ENCODE data around the gene SGCA. TPM values are rescaled to one million over a fixed set of nuclear protein-coding genes. Genes with fewer than 3 reads are reported as not detected.
A peak's percentile ranks its signal among the peaks of the same experiment; 100 is the strongest.

Gene SGCA
- total RNA-seq, 1 donor from 2014 or later, result 137 TPM

- Histone ChIP-seq H3K4me1 (peaks cover 39% of the 10 kb centered on the region), H3K27ac (replicated peaks) (peak overlapping the region; percentile 76)
These were observed 4.5 kb upstream of the SGCA start for GRCh38 chr17:50161023-50161910.

DNA sequence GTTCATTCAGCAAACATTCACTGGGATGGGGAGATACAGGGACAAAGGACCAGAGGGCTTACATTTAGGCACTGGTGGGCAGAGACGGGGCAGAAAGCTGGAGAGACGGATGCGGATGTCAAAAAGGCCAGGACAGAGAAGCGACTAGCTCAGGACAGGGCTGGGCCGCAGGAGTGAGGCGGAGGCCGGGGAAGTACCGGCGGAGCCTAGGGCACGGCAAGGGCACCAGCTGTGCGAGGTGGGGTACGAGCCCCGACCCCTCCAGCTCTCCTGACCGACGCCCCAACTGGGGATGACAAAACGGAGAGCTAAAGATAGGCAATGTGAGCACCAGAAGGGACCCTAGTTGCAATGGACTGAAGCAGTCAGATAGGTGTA lies 3.9 kb upstream of the SGCA start:
- peak overlapping the region; percentile 76 for H3K27ac ChIP-seq (replicated peaks)
- peaks cover 39% of the 10 kb centered on the region for H3K4me1 ChIP-seq
- no peak for DNase-seq
- no peaks in the 10 kb centered on the region for H3K36me3 ChIP-seq
- peak overlapping the region; percentile 75 for H3K4me3 ChIP-seq
- intact Hi-C loops (cut with micrococcal nuclease), result loop anchor here (10.0 kb wide), 1 partner anchor 67 kb away; the partner anchor contains the start of gene PDK2
- no peaks in the 10 kb centered on the region for H3K9me3 ChIP-seq (replicated peaks)
- TF ChIP-seq, protein P1, sequence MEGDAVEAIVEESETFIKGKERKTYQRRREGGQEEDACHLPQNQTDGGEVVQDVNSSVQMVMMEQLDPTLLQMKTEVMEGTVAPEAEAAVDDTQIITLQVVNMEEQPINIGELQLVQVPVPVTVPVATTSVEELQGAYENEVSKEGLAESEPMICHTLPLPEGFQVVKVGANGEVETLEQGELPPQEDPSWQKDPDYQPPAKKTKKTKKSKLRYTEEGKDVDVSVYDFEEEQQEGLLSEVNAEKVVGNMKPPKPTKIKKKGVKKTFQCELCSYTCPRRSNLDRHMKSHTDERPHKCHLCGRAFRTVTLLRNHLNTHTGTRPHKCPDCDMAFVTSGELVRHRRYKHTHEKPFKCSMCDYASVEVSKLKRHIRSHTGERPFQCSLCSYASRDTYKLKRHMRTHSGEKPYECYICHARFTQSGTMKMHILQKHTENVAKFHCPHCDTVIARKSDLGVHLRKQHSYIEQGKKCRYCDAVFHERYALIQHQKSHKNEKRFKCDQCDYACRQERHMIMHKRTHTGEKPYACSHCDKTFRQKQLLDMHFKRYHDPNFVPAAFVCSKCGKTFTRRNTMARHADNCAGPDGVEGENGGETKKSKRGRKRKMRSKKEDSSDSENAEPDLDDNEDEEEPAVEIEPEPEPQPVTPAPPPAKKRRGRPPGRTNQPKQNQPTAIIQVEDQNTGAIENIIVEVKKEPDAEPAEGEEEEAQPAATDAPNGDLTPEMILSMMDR (IDR thresholded peaks at IDR 0.05; ENCODE audit: borderline replicate concordance), result no peak
- no peaks in the 10 kb centered on the region for H3K27me3 ChIP-seq (ENCODE audit: low read depth)

More at GRCh38 chr17:50161023-50161910, 4.5 kb upstream of the SGCA start:
- TF ChIP-seq, protein P1 (IDR thresholded peaks at IDR 0.05; ENCODE audit: borderline replicate concordance), result peak; percentile 95
- H3K36me3 ChIP-seq, result no peaks in the 10 kb centered on the region
- DNase-seq, result peak; percentile 92
- intact Hi-C loops (cut with micrococcal nuclease), result loop anchor here (10.0 kb wide), 1 partner anchor 66 kb away; the partner anchor contains the start of gene PDK2
- H3K4me3 ChIP-seq, result peak overlapping the region; percentile 75
- no peaks in the 10 kb centered on the region for H3K27me3 ChIP-seq (ENCODE audit: low read depth)
- H3K9me3 ChIP-seq (replicated peaks), result no peaks in the 10 kb centered on the region

- Histone ChIP-seq H3K9me3 (replicated peaks) (no peaks in the 10 kb centered on the region), H3K36me3 (no peaks in the 10 kb centered on the region), H3K27me3 (ENCODE audit: low read depth) (no peaks in the 10 kb centered on the region), H3K27ac (replicated peaks) (no peak overlapping the region), H3K4me3 (no peak overlapping the region), H3K4me1 (peaks cover 47% of the 10 kb centered on the region)
- TF ChIP-seq, protein P1 (IDR thresholded peaks at IDR 0.05; ENCODE audit: borderline replicate concordance), result no peak
- no peak for DNase-seq
- intact Hi-C loops (cut with micrococcal nuclease), result loop anchor here (10.0 kb wide), 1 partner anchor 68 kb away; the partner anchor contains the start of gene PDK2
These were observed 3.1 kb upstream of the SGCA start for GRCh38 chr17:50162466-50163254.

DNA sequence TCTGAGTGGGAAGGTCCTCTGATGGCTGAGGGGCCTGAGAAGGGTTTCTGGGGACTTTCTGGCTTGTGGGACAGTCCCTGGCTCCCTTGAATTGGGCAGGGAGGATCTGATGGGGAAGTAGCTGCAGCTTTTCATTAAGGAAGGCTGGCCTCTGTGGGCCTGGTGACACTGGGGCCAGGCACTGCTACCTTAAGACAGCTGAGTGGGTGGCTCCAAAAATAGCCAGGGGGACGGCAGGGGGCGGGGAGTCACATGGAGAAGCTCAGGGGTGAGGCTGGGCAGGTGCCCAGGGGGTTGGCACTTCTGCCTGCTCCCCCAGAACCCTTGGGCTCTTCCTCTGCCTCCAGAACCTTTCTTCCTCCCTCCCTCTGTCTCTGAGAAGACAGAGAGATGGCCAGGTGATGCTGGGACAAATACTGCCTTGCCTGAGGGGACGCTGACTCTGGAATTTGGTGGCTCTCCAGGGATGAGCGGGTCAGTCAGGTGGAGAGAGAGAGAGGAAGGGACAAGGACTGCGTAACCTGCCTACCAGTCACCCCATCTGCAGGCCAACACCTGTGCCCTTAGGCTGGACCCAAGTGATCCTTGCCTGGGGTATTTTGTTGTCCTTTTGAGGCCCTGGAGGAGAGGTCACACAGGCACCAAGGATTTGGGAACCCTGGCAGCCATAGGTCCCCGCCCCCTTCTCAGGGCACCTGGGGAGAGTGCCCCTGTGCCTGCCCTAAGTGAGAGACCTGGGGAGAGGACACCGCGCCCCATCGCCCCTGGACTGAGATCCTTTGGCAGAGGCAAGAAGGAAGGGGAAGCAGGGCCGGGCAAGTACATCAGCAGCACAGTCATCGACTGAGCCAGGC lies 1.7 kb upstream of the SGCA start:
- TF ChIP-seq, protein P1 (IDR thresholded peaks at IDR 0.05; ENCODE audit: borderline replicate concordance), result no peak
- H3K27me3 ChIP-seq (ENCODE audit: low read depth), result no peaks in the 10 kb centered on the region
- intact Hi-C loops (cut with micrococcal nuclease), result loop anchor here (10.0 kb wide), 1 partner anchor 69 kb away; the partner anchor contains the start of gene PDK2
- no peaks in the 10 kb centered on the region for H3K9me3 ChIP-seq (replicated peaks)
- H3K27ac ChIP-seq (replicated peaks), result peak overlapping the region; percentile 96
- no peaks in the 10 kb centered on the region for H3K36me3 ChIP-seq
- peak overlapping the region; percentile 69 for H3K4me3 ChIP-seq
- peaks cover 61% of the 10 kb centered on the region for H3K4me1 ChIP-seq
- DNase-seq, result peak; percentile 64

GRCh38 chr17:50164697-50164988 lies 1.2 kb upstream of the SGCA start:
- peak overlapping the region; percentile 69 for H3K4me3 ChIP-seq
- peaks cover 65% of the 10 kb centered on the region for H3K4me1 ChIP-seq
- TF ChIP-seq, protein P1 (IDR thresholded peaks at IDR 0.05; ENCODE audit: borderline replicate concordance), result no peak
- H3K36me3 ChIP-seq, result no peaks in the 10 kb centered on the region
- no peak for DNase-seq
- H3K27ac ChIP-seq (replicated peaks), result peak overlapping the region; percentile 96
- intact Hi-C loops (cut with micrococcal nuclease), result loop anchor here (10.0 kb wide), 1 partner anchor 70 kb away; the partner anchor contains the start of gene PDK2
- no peaks in the 10 kb centered on the region for H3K9me3 ChIP-seq (replicated peaks)
- H3K27me3 ChIP-seq (ENCODE audit: low read depth), result no peaks in the 10 kb centered on the region
